ENCODE results near the gene PHRF1. TPM values are rescaled to one million over a fixed set of nuclear protein-coding genes. Genes with fewer than 3 reads are reported as not detected.

The PHRF1 gene
- total and polyA plus RNA-seq, 5 donors from 2014 or later = 3.8 to 43.8 (median 5.5) TPM

DNA sequence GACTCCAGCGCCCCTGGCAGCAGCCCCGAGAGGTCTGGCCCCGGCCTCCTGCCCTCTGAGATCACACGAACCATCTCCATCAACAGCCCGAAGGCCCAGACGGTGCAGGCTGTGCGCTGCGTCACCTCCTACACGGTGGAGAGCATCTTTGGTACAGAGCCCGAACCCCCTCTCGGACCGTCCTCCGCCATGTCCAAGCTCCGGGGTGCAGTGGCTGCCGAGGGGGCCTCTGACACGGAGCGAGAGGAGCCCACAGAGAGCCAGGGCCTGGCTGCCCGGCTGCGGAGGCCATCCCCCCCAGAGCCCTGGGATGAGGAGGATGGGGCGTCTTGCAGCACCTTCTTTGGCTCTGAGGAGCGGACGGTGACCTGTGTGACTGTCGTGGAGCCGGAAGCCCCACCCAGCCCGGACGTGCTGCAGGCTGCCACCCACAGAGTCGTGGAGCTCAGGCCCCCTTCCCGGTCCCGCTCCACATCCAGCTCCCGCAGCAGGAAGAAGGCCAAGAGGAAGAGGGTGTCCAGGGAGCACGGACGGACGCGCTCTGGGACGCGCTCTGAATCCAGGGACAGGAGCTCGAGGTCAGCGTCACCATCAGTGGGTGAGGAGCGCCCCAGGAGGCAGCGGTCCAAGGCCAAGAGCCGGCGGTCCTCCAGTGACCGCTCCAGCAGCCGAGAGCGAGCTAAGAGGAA, 31.8 kb downstream of the PHRF1 start:
- Mint-ChIP-seq H3K4me1 (peaks cover 0 to 9% (median 1%) of the 10 kb centered on the region in 4 donors), H3K27ac (no peak overlapping the region), H3K4me3 (peak overlapping the region in 1 of 4 donors; percentile 75), H3K36me3 (peaks cover 9% of the 10 kb centered on the region), H3K9me3 (peaks cover 0 to 2% (median 0%) of the 10 kb centered on the region in 7 donors), H3K27me3 (no peaks in the 10 kb centered on the region)
- peaks cover 76% of the 10 kb centered on the region for H3K36me3 ChIP-seq (ENCODE audit: control insufficient read depth, insufficient read depth, low read length)
- no peak overlapping the region for H3K27ac ChIP-seq (ENCODE audit: insufficient read depth, low read length, poor library complexity, severe bottlenecking)
- DNase-seq = no peak
- ATAC-seq (ENCODE audit: low read depth in 2 of 2) = no peak
- H3K9me3 ChIP-seq (ENCODE audit: control insufficient read depth in 2 of 2, low read length in 2 of 2) = no peaks in the 10 kb centered on the region
- H3K4me1 ChIP-seq (ENCODE audit: control insufficient read depth, insufficient read depth, low read length, poor library complexity, severe bottlenecking) = peaks cover 2% of the 10 kb centered on the region
- H3K27me3 ChIP-seq (ENCODE audit: control insufficient read depth, insufficient read depth, low read length) = no peaks in the 10 kb centered on the region
- no peak overlapping the region for H3K4me3 ChIP-seq (ENCODE audit: low read depth, low read length)

DNA sequence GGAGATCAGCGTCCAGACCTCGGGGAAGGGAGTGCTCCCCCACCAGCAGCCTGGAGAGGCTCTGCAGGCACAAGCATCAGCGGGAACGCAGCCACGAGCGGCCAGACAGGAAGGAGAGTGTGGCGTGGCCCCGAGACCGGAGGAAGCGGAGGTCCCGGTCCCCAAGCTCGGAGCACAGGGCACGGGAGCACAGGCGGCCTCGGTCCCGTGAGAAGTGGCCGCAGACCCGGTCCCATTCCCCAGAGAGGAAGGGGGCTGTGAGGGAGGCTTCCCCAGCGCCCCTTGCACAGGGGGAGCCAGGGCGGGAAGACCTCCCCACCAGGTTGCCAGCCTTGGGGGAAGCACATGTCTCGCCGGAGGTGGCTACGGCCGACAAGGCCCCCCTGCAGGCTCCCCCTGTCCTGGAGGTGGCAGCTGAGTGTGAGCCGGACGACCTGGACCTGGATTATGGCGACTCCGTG, 32.6 kb downstream of the PHRF1 start:
- no peak overlapping the region for H3K27ac Mint-ChIP-seq
- peaks cover 0 to 2% (median 0%) of the 10 kb centered on the region in 7 donors for H3K9me3 Mint-ChIP-seq
- Histone ChIP-seq H3K4me1 (ENCODE audit: control insufficient read depth, insufficient read depth, low read length, poor library complexity, severe bottlenecking) (peaks cover 8% of the 10 kb centered on the region), H3K27me3 (ENCODE audit: control insufficient read depth, insufficient read depth, low read length) (no peaks in the 10 kb centered on the region), H3K27ac (ENCODE audit: insufficient read depth, low read length, poor library complexity, severe bottlenecking) (no peak overlapping the region), H3K4me3 (ENCODE audit: low read depth, low read length) (no peak overlapping the region), H3K36me3 (ENCODE audit: control insufficient read depth, insufficient read depth, low read length) (peaks cover 73% of the 10 kb centered on the region), H3K9me3 (ENCODE audit: control insufficient read depth in 2 of 2, low read length in 2 of 2) (no peaks in the 10 kb centered on the region)
- H3K36me3 Mint-ChIP-seq = peaks cover 8% of the 10 kb centered on the region
- ATAC-seq (ENCODE audit: low read depth in 2 of 2) = no peak
- H3K4me3 Mint-ChIP-seq = peak overlapping the region in 1 of 4 donors; percentile 75
- H3K27me3 Mint-ChIP-seq = no peaks in the 10 kb centered on the region
- no peak for DNase-seq
- H3K4me1 Mint-ChIP-seq = peaks cover 0 to 11% (median 1%) of the 10 kb centered on the region in 4 donors

DNA sequence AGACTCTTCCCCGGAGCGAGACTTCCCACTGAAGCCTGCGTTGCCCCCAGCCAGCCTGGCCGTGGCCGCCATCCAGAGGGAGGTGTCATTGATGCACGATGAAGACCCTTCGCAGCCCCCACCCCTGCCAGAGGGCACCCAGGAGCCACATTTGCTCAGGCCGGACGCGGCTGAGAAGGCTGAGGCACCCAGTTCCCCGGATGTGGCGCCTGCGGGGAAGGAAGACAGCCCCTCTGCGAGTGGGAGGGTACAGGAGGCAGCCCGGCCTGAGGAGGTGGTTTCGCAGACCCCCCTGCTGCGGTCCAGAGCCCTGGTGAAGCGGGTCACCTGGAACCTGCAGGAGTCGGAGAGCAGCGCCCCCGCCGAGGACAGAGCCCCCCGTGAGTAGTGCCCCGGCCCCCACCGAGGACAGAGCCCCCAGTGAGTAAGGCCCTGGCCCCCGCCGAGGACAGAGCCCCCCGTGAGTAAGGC, 33.1 kb downstream of the PHRF1 start:
- peaks cover 14% of the 10 kb centered on the region for H3K4me1 ChIP-seq (ENCODE audit: control insufficient read depth, insufficient read depth, low read length, poor library complexity, severe bottlenecking)
- Mint-ChIP-seq H3K9me3 (peaks cover 0 to 2% (median 0%) of the 10 kb centered on the region in 7 donors), H3K27ac (no peak overlapping the region), H3K4me3 (peak overlapping the region in 1 of 4 donors; percentile 15), H3K27me3 (no peaks in the 10 kb centered on the region), H3K4me1 (peaks cover 0 to 16% (median 1%) of the 10 kb centered on the region in 4 donors), H3K36me3 (peaks cover 4% of the 10 kb centered on the region)
- ATAC-seq (ENCODE audit: low read depth in 2 of 2) (no peak), DNase-seq (no peak)
- no peak overlapping the region for H3K27ac ChIP-seq (ENCODE audit: insufficient read depth, low read length, poor library complexity, severe bottlenecking)
- no peaks in the 10 kb centered on the region for H3K27me3 ChIP-seq (ENCODE audit: control insufficient read depth, insufficient read depth, low read length)
- H3K4me3 ChIP-seq (ENCODE audit: low read depth, low read length) = no peak overlapping the region
- H3K36me3 ChIP-seq (ENCODE audit: control insufficient read depth, insufficient read depth, low read length) = peaks cover 68% of the 10 kb centered on the region
- H3K9me3 ChIP-seq (ENCODE audit: control insufficient read depth in 2 of 2, low read length in 2 of 2) = no peaks in the 10 kb centered on the region

DNA sequence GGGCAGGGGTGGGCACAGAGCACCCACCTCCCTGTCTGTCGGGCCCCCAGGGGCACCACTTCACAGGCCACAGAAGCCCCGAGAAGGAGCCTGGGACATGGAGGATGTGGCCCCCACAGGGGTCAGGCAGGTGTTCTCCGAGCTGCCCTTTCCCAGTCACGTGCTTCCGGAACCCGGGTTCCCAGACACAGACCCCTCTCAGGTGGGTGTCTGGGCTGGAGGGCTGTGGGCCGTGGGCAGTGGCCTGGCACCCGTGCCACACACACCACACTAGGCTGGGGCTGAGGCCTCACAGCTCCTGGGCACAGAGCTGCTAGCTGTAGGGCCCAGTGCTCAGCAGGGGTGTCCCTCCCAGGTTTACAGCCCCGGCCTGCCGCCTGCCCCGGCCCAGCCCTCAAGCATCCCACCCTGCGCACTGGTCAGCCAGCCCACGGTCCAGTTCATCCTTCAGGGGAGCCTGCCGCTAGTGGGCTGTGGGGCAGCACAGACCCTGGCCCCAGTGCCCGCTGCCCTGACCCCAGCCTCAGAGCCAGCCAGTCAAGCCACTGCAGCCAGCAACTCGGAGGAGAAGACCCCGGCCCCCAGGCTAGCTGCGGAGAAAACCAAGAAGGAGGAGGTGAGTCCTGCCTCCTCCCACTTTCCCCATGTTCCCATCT, 34.0 kb downstream of the PHRF1 start:
- no peak overlapping the region for H3K27ac Mint-ChIP-seq
- peaks cover 0 to 19% (median 1%) of the 10 kb centered on the region in 4 donors for H3K4me1 Mint-ChIP-seq
- no peaks in the 10 kb centered on the region for H3K27me3 ChIP-seq (ENCODE audit: control insufficient read depth, insufficient read depth, low read length)
- no peak overlapping the region for H3K27ac ChIP-seq (ENCODE audit: insufficient read depth, low read length, poor library complexity, severe bottlenecking)
- ATAC-seq (ENCODE audit: low read depth in 2 of 2) (no peak), DNase-seq (no peak)
- H3K9me3 Mint-ChIP-seq = peaks cover 0 to 2% (median 0%) of the 10 kb centered on the region in 7 donors
- H3K36me3 Mint-ChIP-seq = peaks cover 4% of the 10 kb centered on the region
- H3K9me3 ChIP-seq (ENCODE audit: control insufficient read depth in 2 of 2, low read length in 2 of 2) = no peaks in the 10 kb centered on the region
- no peak overlapping the region for H3K4me3 Mint-ChIP-seq
- no peak overlapping the region for H3K4me3 ChIP-seq (ENCODE audit: low read depth, low read length)
- no peaks in the 10 kb centered on the region for H3K27me3 Mint-ChIP-seq
- H3K36me3 ChIP-seq (ENCODE audit: control insufficient read depth, insufficient read depth, low read length) = peaks cover 60% of the 10 kb centered on the region
- peaks cover 23% of the 10 kb centered on the region for H3K4me1 ChIP-seq (ENCODE audit: control insufficient read depth, insufficient read depth, low read length, poor library complexity, severe bottlenecking)

DNA sequence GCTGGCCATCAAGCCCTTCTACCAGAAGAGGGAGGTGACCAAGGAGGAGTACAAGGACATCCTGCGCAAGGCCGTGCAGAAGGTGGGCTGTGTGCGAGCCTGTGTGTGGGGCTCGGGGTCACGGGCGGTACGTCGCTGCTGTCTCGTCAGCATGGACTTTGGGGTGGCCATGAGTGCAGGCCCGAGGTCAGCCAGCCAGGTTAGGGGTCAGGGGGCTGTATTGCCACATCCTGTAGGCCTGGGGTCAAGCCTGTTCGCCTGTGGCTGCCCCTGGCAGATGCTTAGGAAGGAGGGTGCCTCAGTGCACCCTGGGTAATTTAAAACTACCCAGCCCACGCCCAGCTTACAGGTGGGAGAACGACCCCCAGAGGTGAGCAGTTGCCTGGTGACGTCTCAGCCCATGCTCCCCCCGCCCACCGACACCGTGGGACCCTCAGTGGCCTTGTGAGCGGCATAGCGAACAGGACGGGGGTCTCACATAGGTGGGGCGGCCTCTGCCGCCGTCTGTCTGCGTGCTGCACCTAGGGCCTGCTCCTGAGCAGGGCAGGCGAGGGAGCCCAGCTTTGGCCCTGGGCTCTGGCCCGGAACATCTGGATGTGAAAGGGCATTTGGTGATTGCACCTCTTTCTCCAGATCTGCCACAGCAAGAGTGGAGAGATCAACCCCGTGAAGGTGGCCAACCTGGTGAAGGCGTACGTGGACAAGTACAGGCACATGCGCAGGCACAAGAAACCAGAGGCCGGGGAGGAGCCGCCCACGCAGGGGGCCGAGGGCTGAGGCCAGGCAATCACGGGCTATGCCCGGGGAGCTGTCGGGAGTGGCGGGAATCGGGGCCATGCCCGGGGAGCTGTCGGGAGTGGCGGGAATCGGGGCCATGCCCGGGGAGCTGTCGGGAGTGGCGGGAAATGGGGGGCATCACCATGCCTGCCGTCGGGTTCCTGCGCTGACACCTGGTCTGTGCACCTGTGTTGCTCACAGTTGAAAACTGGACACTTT, 35.0 kb downstream of the PHRF1 start:
- DNase-seq = no peak
- peak overlapping the region in 1 of 4 donors; percentile 25 for H3K4me3 Mint-ChIP-seq

DNA sequence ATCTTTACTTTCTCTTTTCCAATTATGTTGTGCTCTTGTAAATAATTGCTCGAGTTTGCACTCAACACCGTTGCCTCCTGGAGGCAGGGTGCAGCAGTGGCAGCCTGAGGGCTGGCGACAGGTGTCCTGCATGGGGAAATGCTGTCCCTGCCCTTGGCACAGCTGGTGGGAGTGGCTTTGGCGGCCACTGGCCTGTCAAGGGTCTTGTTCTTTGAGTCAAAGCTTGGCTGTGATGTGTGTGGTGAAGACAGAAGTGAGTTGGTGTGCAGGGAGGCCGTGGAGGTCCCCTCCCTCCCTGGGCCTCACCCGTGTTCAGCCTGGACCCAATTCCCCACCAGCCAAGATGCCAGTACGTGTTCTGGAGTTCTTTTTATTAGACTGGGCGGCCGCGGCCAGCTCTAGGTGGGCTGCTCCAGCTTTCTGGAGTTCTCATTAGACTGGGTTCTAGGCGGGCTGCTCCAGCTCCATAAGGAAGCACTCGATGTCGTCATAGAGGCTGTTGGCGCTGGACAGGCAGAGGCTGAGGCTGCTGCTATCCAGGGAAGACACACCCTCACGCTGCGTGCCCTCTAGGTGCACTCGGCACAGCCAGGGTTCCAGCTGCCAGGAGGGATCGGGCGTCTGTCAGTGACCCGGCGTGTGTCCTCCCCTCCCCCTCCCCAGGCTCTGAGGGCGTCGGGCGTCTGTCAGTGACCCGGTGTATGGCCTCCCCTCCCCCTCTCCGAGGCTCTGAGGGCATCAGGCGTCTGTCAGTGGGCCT, 36.1 kb downstream of the PHRF1 start:
- DNase-seq = peak in 1 of 3 donors; percentile 39

More for the DNA sequence above, 35.0 kb downstream of the PHRF1 start:
- H3K27ac ChIP-seq (ENCODE audit: insufficient read depth, low read length, poor library complexity, severe bottlenecking) = peak overlapping the region; percentile 84
- H3K9me3 ChIP-seq (ENCODE audit: control insufficient read depth in 2 of 2, low read length in 2 of 2) = no peaks in the 10 kb centered on the region
- H3K27me3 Mint-ChIP-seq = no peaks in the 10 kb centered on the region
- peaks cover 53% of the 10 kb centered on the region for H3K36me3 ChIP-seq (ENCODE audit: control insufficient read depth, insufficient read depth, low read length)
- peaks cover 26% of the 10 kb centered on the region for H3K4me1 ChIP-seq (ENCODE audit: control insufficient read depth, insufficient read depth, low read length, poor library complexity, severe bottlenecking)
- H3K27me3 ChIP-seq (ENCODE audit: control insufficient read depth, insufficient read depth, low read length) = no peaks in the 10 kb centered on the region
- H3K27ac Mint-ChIP-seq = peak overlapping the region in 2 of 3 donors; percentile 84 to 91
- H3K36me3 Mint-ChIP-seq = peaks cover 4% of the 10 kb centered on the region
- peaks cover 0 to 26% (median 4%) of the 10 kb centered on the region in 4 donors for H3K4me1 Mint-ChIP-seq
- no peak overlapping the region for H3K4me3 ChIP-seq (ENCODE audit: low read depth, low read length)
- peaks cover 0 to 2% (median 0%) of the 10 kb centered on the region in 7 donors for H3K9me3 Mint-ChIP-seq
- ATAC-seq (ENCODE audit: low read depth in 2 of 2) = no peak

More for the DNA sequence above, 36.1 kb downstream of the PHRF1 start:
- Histone ChIP-seq H3K27me3 (ENCODE audit: control insufficient read depth, insufficient read depth, low read length) (no peaks in the 10 kb centered on the region), H3K4me3 (ENCODE audit: low read depth, low read length) (no peak overlapping the region), H3K36me3 (ENCODE audit: control insufficient read depth, insufficient read depth, low read length) (peaks cover 42% of the 10 kb centered on the region), H3K9me3 (ENCODE audit: control insufficient read depth in 2 of 2, low read length in 2 of 2) (no peaks in the 10 kb centered on the region), H3K4me1 (ENCODE audit: control insufficient read depth, insufficient read depth, low read length, poor library complexity, severe bottlenecking) (peaks cover 30% of the 10 kb centered on the region), H3K27ac (ENCODE audit: insufficient read depth, low read length, poor library complexity, severe bottlenecking) (peak overlapping the region; percentile 84)
- H3K4me1 Mint-ChIP-seq = peaks cover 0 to 27% (median 4%) of the 10 kb centered on the region in 4 donors
- peak overlapping the region; percentile 47 to 85 (median 58) for H3K4me3 Mint-ChIP-seq
- peak overlapping the region; percentile 84 to 91 (median 86) for H3K27ac Mint-ChIP-seq
- H3K27me3 Mint-ChIP-seq = no peaks in the 10 kb centered on the region
- ATAC-seq (ENCODE audit: low read depth in 2 of 2) = no peak
- peaks cover 0 to 2% (median 0%) of the 10 kb centered on the region in 7 donors for H3K9me3 Mint-ChIP-seq
- H3K36me3 Mint-ChIP-seq = peaks cover 4% of the 10 kb centered on the region

Measured in CD4-positive, CD25-positive, alpha-beta regulatory T cell (primary cell).